WTC11 (cell line): ENCODE results near the gene GOLGA8B.
"Not testable (repeated sequence)": the region's sequence is repeated elsewhere in the genome, so short reads cannot be mapped to it uniquely, and the experiment has no call there.

Experiments used
- FOXP1 ChIP-seq: sonication (generic); formaldehyde crosslinking; IDR thresholded peaks from 2 replicates; pipeline ENCODE4 v1.8.0; 2022; ENCODE audit warnings: missing genetic modification reagents, mild to moderate bottlenecking, moderate library complexity, borderline replicate concordance
- JAZF1 ChIP-seq: fragments of 250-450 bp; sonication (Bioruptor Pico); IDR thresholded peaks from 2 replicates; pipeline ENCODE4 v1.9.0; 2021; ENCODE audit warnings: moderate library complexity, mild to moderate bottlenecking, inconsistent platforms
- JUN ChIP-seq: sonication (generic); formaldehyde crosslinking; IDR thresholded peaks from 2 replicates; pipeline ENCODE4 v1.8.0; 2023; ENCODE audit warnings: mild to moderate bottlenecking, missing genetic modification reagents
- ZNF263 ChIP-seq: sonication (generic); formaldehyde crosslinking; IDR thresholded peaks from 2 replicates; pipeline ENCODE4 v1.8.1; 2022; ENCODE audit warnings: low read depth, mild to moderate bottlenecking, moderate library complexity, missing genetic modification reagents
- TF ChIP-seq, protein P1 (sequence below): sonication (generic); formaldehyde crosslinking; IDR thresholded peaks from 2 replicates; pipeline ENCODE4 v1.8.0; 2022; ENCODE audit warnings: mild to moderate bottlenecking, missing genetic modification reagents

DNA sequence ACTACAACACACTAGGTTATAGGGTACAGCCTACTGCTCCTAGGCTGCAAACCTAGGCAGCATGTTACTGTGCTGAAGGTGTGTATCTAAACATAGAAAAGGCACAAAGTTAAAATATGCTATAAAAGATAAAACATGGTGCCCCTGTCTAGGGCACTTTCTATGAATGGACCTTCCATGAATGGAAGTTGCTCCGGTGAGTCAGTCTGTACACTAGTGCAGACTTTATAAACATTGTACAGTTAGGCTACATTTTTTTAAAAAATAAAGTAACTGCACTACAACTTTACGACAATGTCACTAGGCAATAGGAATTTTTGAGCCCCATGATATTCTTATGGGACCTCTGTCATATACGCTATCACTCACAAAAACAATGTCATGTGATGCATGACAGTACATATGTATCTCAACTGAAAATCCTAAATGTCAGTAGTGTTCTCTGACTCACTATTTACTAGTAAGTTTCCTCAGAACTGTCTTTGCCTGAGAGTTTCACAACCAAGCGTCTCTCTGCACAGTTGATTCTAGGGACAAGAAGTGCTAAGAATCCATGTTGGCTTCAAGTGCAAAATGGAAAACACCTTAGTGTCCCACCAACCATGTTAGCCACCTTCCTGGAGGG, 5.7 kb downstream of the GOLGA8B start:
- TF ChIP-seq, protein P1, sequence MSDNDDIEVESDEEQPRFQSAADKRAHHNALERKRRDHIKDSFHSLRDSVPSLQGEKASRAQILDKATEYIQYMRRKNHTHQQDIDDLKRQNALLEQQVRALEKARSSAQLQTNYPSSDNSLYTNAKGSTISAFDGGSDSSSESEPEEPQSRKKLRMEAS = not testable (repeated sequence)
- TF ChIP-seq ZNF263, JUN, JAZF1, FOXP1 (CRISPR knock-in tag): not testable (repeated sequence)
